Osteoblast (primary cell): ENCODE measurements around the gene SEMA6B. TPM values are rescaled to one million over a fixed set of nuclear protein-coding genes. Genes with fewer than 3 reads are reported as not detected.
A peak's percentile ranks its signal among the peaks of the same experiment; 100 is the strongest.
"Not testable (repeated sequence)": the region's sequence is repeated elsewhere in the genome, so short reads cannot be mapped to it uniquely, and the experiment has no call there.

Experiments
- DNase-seq: peaks from one replicate; pipeline ENCODE4 v3.0.0; 2011; ENCODE audit warnings: low spot score, mixed read lengths; ENCODE audit not compliant: insufficient read length; ENCODE audit errors: missing footprints
- H2AFZ ChIP-seq: 2 replicates; pipeline ENCODE4 v1.6.0; 2011; ENCODE audit warnings: mild to moderate bottlenecking, low read length
- H3K27ac ChIP-seq: 2 replicates; pipeline ENCODE4 v1.5.1; 2011; ENCODE audit warnings: mild to moderate bottlenecking, low read depth, low read length, moderate library complexity
- H3K27me3 ChIP-seq: 2 replicates; pipeline ENCODE4 v1.6.0; 2012; ENCODE audit warnings: mild to moderate bottlenecking, control low read depth, inconsistent platforms, low read length, moderate library complexity; ENCODE audit not compliant: insufficient read depth
- H3K36me3 ChIP-seq: 2 replicates; pipeline ENCODE4 v1.5.1; 2011; ENCODE audit warnings: mild to moderate bottlenecking, low read length, control low read depth, moderate library complexity; ENCODE audit not compliant: insufficient read depth
- H3K4me1 ChIP-seq: 2 replicates; pipeline ENCODE4 v1.5.1; 2011; ENCODE audit warnings: mild to moderate bottlenecking, low read length, control low read depth, moderate library complexity; ENCODE audit not compliant: insufficient read depth
- H3K4me2 ChIP-seq: 2 replicates; pipeline ENCODE4 v1.6.0; 2011; ENCODE audit warnings: mild to moderate bottlenecking, low read length; ENCODE audit not compliant: insufficient read depth
- H3K4me3 ChIP-seq: fragments of 200-600 bp; sonication (generic); 3 replicates; pipeline ENCODE4 v1.5.1; 2012; ENCODE audit warnings: mild to moderate bottlenecking, low read length, inconsistent platforms; ENCODE audit not compliant: insufficient read depth
- H3K79me2 ChIP-seq: 2 replicates; pipeline ENCODE4 v1.6.0; 2012; ENCODE audit warnings: mild to moderate bottlenecking, low read length, control low read depth, inconsistent platforms; ENCODE audit not compliant: insufficient read depth
- H3K9me3 ChIP-seq: 2 replicates; pipeline ENCODE4 v1.5.1; 2011; ENCODE audit warnings: low read depth, low read length, control low read depth
- H4K20me1 ChIP-seq: 2 replicates; pipeline ENCODE4 v1.6.0; 2012; ENCODE audit warnings: mild to moderate bottlenecking, low read length, control low read depth; ENCODE audit not compliant: insufficient read depth
- CTCF ChIP-seq: IDR thresholded peaks from 2 replicates; pipeline ENCODE4 v1.5.1; 2011; ENCODE audit warnings: mild to moderate bottlenecking, low read depth, low read length, moderate library complexity; ENCODE audit errors: extremely low read depth
- total RNA-seq: library from RNA; depleted of rRNA; stranded (reverse); fragments of >200 nt; gene quantifications from 2 replicates; pipeline ENCODE4 v1.2.3, GENCODE V29; 2012

Gene SEMA6B
- total RNA-seq, 1 donor, result 0.36 TPM

DNA sequence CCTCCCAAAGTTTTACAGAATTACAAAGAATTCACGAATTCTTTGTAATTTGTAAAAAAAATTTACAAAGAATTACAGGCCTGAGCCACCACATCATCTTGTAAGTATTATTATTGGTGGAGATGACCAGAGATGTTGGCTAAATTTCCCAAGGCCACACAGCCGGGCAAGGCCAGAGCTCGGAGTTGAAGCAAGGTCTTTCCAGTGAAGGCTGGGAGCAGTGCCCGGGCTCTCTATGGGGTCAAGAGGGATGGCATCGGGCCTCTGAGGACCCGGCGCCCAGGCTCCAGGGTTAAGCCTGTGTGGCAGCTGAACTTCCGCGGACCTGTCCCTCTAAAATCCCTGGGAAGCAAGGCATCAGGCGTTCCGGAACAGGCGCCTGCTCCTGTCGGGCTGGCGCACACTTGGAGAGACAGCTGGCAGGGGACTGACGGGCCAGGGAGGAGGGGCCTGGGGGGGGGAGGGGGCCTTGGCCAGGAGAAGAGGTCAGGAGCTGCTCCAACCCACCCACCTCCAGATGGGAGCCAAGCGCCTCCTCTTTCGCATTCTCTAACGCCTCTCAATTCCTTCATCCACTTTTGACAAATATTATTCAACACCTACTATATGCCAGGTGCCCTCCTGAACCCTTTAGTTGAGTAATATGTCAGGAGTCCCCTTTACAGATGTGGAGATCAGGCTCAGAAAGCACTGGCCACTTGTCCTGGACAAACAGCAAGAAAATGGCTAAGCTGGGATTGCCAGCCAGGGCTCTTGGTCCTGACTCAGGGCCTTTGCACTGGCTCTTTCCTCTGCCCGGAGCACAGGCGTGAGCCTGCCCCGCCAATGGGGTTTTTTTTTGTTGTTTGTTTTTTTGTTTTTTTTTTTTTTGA is 36.8 kb upstream of the SEMA6B start:
- DNase-seq, result peak; percentile 43
- Histone ChIP-seq H3K9me3 (no peaks in the 10 kb centered on the region), H3K4me3 (no peak overlapping the region), H3K27me3 (peaks cover 19% of the 10 kb centered on the region), H3K79me2 (no peaks in the 10 kb centered on the region), H3K36me3 (no peaks in the 10 kb centered on the region), H3K4me2 (no peak overlapping the region), H4K20me1 (no peaks in the 10 kb centered on the region), H3K4me1 (no peaks in the 10 kb centered on the region), H2AFZ (no peak overlapping the region), H3K27ac (no peak overlapping the region)
- no peak for TF ChIP-seq CTCF

GRCh38 chr19:4595158-4595557 is 35.7 kb upstream of the SEMA6B start:
- not testable (repeated sequence) for H2AFZ ChIP-seq, H3K79me2 ChIP-seq
- peak; percentile 2 for DNase-seq

DNA sequence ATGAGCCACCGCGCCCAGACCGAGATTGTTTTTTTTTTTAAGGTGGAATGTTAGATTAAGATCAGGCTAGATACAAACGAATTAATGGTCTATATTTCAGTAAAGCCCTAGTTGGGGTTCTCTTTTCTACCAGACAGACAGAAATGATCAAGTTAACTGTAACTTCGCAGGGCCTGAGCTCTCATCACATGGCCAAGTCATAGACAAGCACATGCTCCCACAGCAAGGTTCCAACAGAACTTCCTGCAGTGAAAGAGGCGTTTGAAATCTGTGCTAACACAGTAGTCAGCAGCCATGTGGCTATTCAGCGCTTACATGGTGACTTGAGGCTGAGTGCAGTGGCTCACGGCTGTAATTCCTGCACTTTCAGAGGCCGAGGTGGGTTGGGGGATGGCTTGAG is 34.7 kb upstream of the SEMA6B start:
- no peak for TF ChIP-seq CTCF
- H4K20me1 ChIP-seq, result no peaks in the 10 kb centered on the region
- H3K4me1 ChIP-seq, result no peaks in the 10 kb centered on the region
- H3K36me3 ChIP-seq, result no peaks in the 10 kb centered on the region
- H2AFZ ChIP-seq, result no peak overlapping the region
- no peaks in the 10 kb centered on the region for H3K9me3 ChIP-seq
- H3K4me3 ChIP-seq, result no peak overlapping the region
- no peaks in the 10 kb centered on the region for H3K79me2 ChIP-seq
- H3K27ac ChIP-seq, result no peak overlapping the region
- H3K27me3 ChIP-seq, result peaks cover 21% of the 10 kb centered on the region
- no peak overlapping the region for H3K4me2 ChIP-seq
- peak; percentile 57 for DNase-seq

More at GRCh38 chr19:4595158-4595557, 35.7 kb upstream of the SEMA6B start:
- H3K9me3 ChIP-seq, H4K20me1 ChIP-seq, H3K4me3 ChIP-seq, H3K4me2 ChIP-seq, H3K27ac ChIP-seq, H3K4me1 ChIP-seq, H3K36me3 ChIP-seq: not testable (repeated sequence)
- peaks cover 21% of the 10 kb centered on the region for H3K27me3 ChIP-seq

DNA sequence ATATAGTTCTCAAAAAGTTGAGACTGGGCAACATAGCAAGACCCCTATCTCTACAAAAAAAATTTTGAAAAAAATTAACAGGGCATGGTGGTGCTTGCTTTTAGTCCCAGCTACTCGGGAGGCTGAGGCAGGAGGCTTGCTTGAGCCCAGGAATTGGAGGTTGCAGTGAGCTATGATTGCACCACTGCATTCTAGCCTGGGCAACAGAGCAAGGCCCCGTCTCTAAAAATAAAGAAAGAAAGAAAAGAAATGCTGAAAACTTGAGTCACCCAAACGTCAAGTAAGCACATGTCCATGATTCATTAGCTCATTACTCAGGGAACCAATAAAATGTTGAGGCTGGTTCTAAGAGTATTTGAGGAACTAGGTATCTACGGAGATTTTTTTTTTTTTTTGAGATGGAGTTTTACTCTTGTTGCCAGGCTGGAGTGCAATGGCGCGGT is 33.9 kb upstream of the SEMA6B start:
- Histone ChIP-seq H3K36me3 (no peaks in the 10 kb centered on the region), H3K9me3 (no peaks in the 10 kb centered on the region), H3K4me2 (no peak overlapping the region), H4K20me1 (no peaks in the 10 kb centered on the region), H2AFZ (no peak overlapping the region), H3K27me3 (peaks cover 16% of the 10 kb centered on the region), H3K79me2 (no peaks in the 10 kb centered on the region), H3K4me1 (no peaks in the 10 kb centered on the region), H3K27ac (no peak overlapping the region), H3K4me3 (no peak overlapping the region)
- peak; percentile 89 for DNase-seq
- no peak for TF ChIP-seq CTCF
